Stimulated activated CD4-positive, alpha-beta T cell treated with anti-CD3 and anti-CD28 coated beads, Interleukin-2, amount 100 ng/mL, for 4 hours (primary cell): ENCODE results near the gene AP5Z1.

Experiments used
- DNase-seq: peaks from one replicate; pipeline ENCODE4 v3.0.0-alpha.2; 2020; ENCODE audit warnings: low read depth

Gene AP5Z1

GRCh38 chr7:4803397-4804241, 28.2 kb downstream of the AP5Z1 start:
- no peak for DNase-seq

GRCh38 chr7:4805110-4805983, 29.9 kb downstream of the AP5Z1 start:
- no peak for DNase-seq

- DNase-seq, result no peak
Measured at GRCh38 chr7:4805984-4806300, 30.5 kb downstream of the AP5Z1 start.

GRCh38 chr7:4806983-4807597, 31.7 kb downstream of the AP5Z1 start:
- no peak for DNase-seq

GRCh38 chr7:4807598-4808016, 32.2 kb downstream of the AP5Z1 start:
- DNase-seq, result no peak

GRCh38 chr7:4808026-4808425, 32.6 kb downstream of the AP5Z1 start:
- no peak for DNase-seq

- DNase-seq, result no peak
Measured at GRCh38 chr7:4808565-4808964, 33.1 kb downstream of the AP5Z1 start.

- DNase-seq, result peak; percentile 17
Measured at GRCh38 chr7:4809091-4809591, 33.7 kb downstream of the AP5Z1 start.

GRCh38 chr7:4809666-4810065, 34.2 kb downstream of the AP5Z1 start:
- DNase-seq, result no peak

- no peak for DNase-seq
Measured at GRCh38 chr7:4814433-4814832, 39.0 kb downstream of the AP5Z1 start.

- DNase-seq, result no peak
Measured at GRCh38 chr7:4815121-4815520, 39.7 kb downstream of the AP5Z1 start.

GRCh38 chr7:4815609-4816418, 40.4 kb downstream of the AP5Z1 start:
- DNase-seq, result no peak

GRCh38 chr7:4816419-4817080, 41.1 kb downstream of the AP5Z1 start:
- DNase-seq, result no peak

GRCh38 chr7:4817178-4817901, 41.9 kb downstream of the AP5Z1 start:
- DNase-seq, result no peak

GRCh38 chr7:4818000-4818794, 42.8 kb downstream of the AP5Z1 start:
- no peak for DNase-seq

GRCh38 chr7:4819560-4820404, 44.4 kb downstream of the AP5Z1 start:
- no peak for DNase-seq

GRCh38 chr7:4820405-4820966, 45.1 kb downstream of the AP5Z1 start:
- DNase-seq, result no peak

- no peak for DNase-seq
Measured at GRCh38 chr7:4820967-4821471, 45.6 kb downstream of the AP5Z1 start.
